ENCODE measurements around the gene DUSP16. TPM values are rescaled to one million over a fixed set of nuclear protein-coding genes. Genes with fewer than 3 reads are reported as not detected.

The DUSP16 gene
- polyA plus RNA-seq, 4 donors: 25.4 to 33.9 (median 29.5) TPM

Other genes starting within 250 kb of the DUSP16 start
- 10 to 100 TPM; 32.9 to 39.5 (median 35.8) TPM for gene MANSC1, start 212.6 kb downstream of the DUSP16 start, polyA plus RNA-seq (ENCODE audit: insufficient read length in 4 of 4)
- gene BORCS5, start 205.8 kb downstream of the DUSP16 start, polyA plus RNA-seq (ENCODE audit: insufficient read length in 4 of 4): 1 to 10 TPM; 7.6 to 8.9 (median 8.0) TPM
- gene CREBL2, start 49.0 kb upstream of the DUSP16 start, polyA plus RNA-seq (ENCODE audit: insufficient read length in 4 of 4): 10 to 100 TPM; 26.5 to 39.2 (median 35.4) TPM
- 1 to 10 TPM in 3 of 4 donors, under 1 TPM in 1; 0.79 to 1.6 (median 1.3) TPM for gene GPR19, start 133.3 kb upstream of the DUSP16 start, polyA plus RNA-seq (ENCODE audit: insufficient read length in 4 of 4)
- gene CDKN1B, start 154.5 kb upstream of the DUSP16 start, polyA plus RNA-seq (ENCODE audit: insufficient read length in 4 of 4): 10 to 100 TPM; 59.1 to 80.7 (median 68.4) TPM
- gene APOLD1, start 222.8 kb upstream of the DUSP16 start, polyA plus RNA-seq (ENCODE audit: insufficient read length in 4 of 4): 10 to 100 TPM in 3 of 4 donors, 1 to 10 TPM in 1; 8.4 to 14.9 (median 12.4) TPM